Measurements from ENCODE around the gene SLAMF6. TPM values are rescaled to one million over a fixed set of nuclear protein-coding genes. Genes with fewer than 3 reads are reported as not detected.

Gene SLAMF6
- total and polyA plus RNA-seq, 2 donors from 2014 or later = 5.5 TPM; not detected in 1

DNA sequence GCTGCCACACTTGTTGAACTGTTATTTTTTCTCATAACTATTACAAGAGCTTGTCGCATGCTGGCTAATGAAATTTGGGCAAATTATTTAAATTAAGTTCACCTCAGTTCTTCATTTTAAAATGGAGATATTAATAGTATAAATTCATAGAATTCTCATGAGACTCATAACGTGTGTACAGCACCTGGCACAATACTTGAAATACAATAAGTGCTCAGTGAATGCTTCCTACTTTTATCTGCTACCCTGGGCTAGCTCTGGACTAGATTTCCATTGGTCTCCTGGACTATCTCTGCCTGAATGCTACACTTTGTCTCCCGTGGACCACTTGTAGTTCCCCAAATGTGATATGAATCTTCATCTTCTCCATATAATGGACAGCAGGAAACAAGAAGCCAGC is 919 bp downstream of the SLAMF6 start:
- Histone ChIP-seq H3K4me3 (ENCODE audit: low read length in 3 of 3) (no peak overlapping the region), H3K27ac (ENCODE audit: low read depth in 2 of 2, low read length in 2 of 2) (no peak overlapping the region), H3K27me3 (ENCODE audit: control insufficient read depth, insufficient read depth, low read length) (no peaks in the 10 kb centered on the region), H3K9ac (ENCODE audit: low read length in 3 of 3) (no peak overlapping the region), H3K36me3 (ENCODE audit: control insufficient read depth in 2 of 3, insufficient read depth in 3 of 3, low read length in 3 of 3) (no peaks in the 10 kb centered on the region), H3K4me1 (ENCODE audit: control insufficient read depth in 2 of 3, insufficient read depth in 2 of 3, low read depth in 1 of 3, low read length in 3 of 3) (no peaks in the 10 kb centered on the region), H3K9me3 (ENCODE audit: control insufficient read depth in 2 of 3, insufficient read depth in 1 of 3, low read length in 3 of 3) (no peaks in the 10 kb centered on the region)
- TF ChIP-seq, protein P1, sequence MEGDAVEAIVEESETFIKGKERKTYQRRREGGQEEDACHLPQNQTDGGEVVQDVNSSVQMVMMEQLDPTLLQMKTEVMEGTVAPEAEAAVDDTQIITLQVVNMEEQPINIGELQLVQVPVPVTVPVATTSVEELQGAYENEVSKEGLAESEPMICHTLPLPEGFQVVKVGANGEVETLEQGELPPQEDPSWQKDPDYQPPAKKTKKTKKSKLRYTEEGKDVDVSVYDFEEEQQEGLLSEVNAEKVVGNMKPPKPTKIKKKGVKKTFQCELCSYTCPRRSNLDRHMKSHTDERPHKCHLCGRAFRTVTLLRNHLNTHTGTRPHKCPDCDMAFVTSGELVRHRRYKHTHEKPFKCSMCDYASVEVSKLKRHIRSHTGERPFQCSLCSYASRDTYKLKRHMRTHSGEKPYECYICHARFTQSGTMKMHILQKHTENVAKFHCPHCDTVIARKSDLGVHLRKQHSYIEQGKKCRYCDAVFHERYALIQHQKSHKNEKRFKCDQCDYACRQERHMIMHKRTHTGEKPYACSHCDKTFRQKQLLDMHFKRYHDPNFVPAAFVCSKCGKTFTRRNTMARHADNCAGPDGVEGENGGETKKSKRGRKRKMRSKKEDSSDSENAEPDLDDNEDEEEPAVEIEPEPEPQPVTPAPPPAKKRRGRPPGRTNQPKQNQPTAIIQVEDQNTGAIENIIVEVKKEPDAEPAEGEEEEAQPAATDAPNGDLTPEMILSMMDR (IDR thresholded peaks at IDR 0.05; ENCODE audit: borderline replicate concordance, extremely low read depth, insufficient read depth) = no peak
- DNase-seq (no peak), FAIRE-seq (no peak)
- intact Hi-C loops (cut with DNase I) = no loop called here

DNA sequence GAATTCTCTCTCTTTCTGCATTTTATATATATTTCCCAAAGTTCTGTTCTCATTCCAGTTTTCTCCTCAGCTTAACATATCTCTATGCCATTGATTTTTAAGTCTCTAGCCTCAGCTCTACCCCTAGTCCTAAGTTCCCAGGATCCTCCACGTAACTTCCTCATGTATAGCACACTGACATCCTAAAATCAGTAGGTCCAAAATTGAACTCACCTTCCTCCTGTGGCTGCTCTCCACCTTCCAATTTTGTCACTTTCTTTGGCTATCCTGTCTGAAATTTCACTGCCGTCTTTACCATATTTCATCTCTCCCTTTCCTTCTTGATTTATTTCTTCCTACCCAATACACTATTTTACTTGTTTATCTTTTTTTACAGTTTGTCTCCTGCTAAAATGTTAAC is 1.5 kb downstream of the SLAMF6 start:
- no peak overlapping the region for H3K27ac ChIP-seq (ENCODE audit: low read depth in 2 of 2, low read length in 2 of 2)
- no peaks in the 10 kb centered on the region for H3K27me3 ChIP-seq (ENCODE audit: control insufficient read depth, insufficient read depth, low read length)
- H3K4me1 ChIP-seq (ENCODE audit: control insufficient read depth in 2 of 3, insufficient read depth in 2 of 3, low read depth in 1 of 3, low read length in 3 of 3) = no peaks in the 10 kb centered on the region
- no peaks in the 10 kb centered on the region for H3K9me3 ChIP-seq (ENCODE audit: control insufficient read depth in 2 of 3, insufficient read depth in 1 of 3, low read length in 3 of 3)
- DNase-seq (no peak), FAIRE-seq (no peak)
- no peak overlapping the region for H3K9ac ChIP-seq (ENCODE audit: low read length in 3 of 3)
- TF ChIP-seq, protein P1 (IDR thresholded peaks at IDR 0.05; ENCODE audit: borderline replicate concordance, extremely low read depth, insufficient read depth) = no peak
- H3K4me3 ChIP-seq (ENCODE audit: low read length in 3 of 3) = no peak overlapping the region
- intact Hi-C loops (cut with DNase I) = no loop called here
- H3K36me3 ChIP-seq (ENCODE audit: control insufficient read depth in 2 of 3, insufficient read depth in 3 of 3, low read length in 3 of 3) = no peaks in the 10 kb centered on the region

DNA sequence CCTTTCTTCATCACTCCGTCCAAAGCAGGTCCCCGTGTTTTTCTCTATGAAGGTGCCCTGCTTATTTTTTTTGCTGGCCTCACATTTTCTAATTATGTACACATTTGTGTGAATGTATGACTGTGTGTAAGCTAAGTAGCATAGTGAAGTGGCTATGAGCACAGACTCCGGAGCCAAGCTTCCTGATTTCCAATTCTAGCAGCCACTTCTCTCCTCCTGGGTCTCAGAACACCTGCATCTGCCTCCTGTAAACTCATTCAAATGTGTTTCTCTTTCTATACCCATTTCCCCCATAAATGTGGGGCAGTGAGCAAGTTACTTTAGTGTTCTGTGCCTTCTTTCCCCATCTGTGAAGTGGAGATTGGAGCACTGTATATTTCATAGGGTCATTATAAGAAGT is 2.1 kb downstream of the SLAMF6 start:
- DNase-seq (no peak), FAIRE-seq (no peak)
- intact Hi-C loops (cut with DNase I) = no loop called here
- H3K4me1 ChIP-seq (ENCODE audit: control insufficient read depth in 2 of 3, insufficient read depth in 2 of 3, low read depth in 1 of 3, low read length in 3 of 3) = no peaks in the 10 kb centered on the region
- H3K36me3 ChIP-seq (ENCODE audit: control insufficient read depth in 2 of 3, insufficient read depth in 3 of 3, low read length in 3 of 3) = no peaks in the 10 kb centered on the region
- H3K27ac ChIP-seq (ENCODE audit: low read depth in 2 of 2, low read length in 2 of 2) = no peak overlapping the region
- H3K9ac ChIP-seq (ENCODE audit: low read length in 3 of 3) = no peak overlapping the region
- TF ChIP-seq, protein P1 (IDR thresholded peaks at IDR 0.05; ENCODE audit: borderline replicate concordance, extremely low read depth, insufficient read depth) = no peak
- no peak overlapping the region for H3K4me3 ChIP-seq (ENCODE audit: low read length in 3 of 3)
- H3K9me3 ChIP-seq (ENCODE audit: control insufficient read depth in 2 of 3, insufficient read depth in 1 of 3, low read length in 3 of 3) = no peaks in the 10 kb centered on the region
- H3K27me3 ChIP-seq (ENCODE audit: control insufficient read depth, insufficient read depth, low read length) = no peaks in the 10 kb centered on the region

DNA sequence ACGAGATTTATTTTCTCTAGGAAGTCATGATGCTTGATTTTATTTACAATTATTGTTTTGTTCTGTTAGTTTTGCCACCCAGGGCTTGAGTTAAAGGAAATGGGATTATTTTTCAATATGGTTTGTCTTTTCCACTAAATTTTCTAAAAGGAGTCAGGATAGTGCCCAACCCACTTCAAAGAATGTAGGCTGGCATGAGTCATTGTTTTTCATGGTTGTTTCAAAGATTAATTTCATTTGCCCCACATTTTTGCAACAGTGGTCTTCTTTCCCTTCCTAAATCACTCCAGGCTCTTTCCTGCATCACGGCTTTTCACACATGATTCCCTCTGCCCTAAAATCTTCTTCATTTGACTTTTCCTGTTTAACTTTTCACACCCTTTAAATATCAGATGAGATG is 2.5 kb downstream of the SLAMF6 start:
- Histone ChIP-seq H3K4me1 (ENCODE audit: control insufficient read depth in 2 of 3, insufficient read depth in 2 of 3, low read depth in 1 of 3, low read length in 3 of 3) (no peaks in the 10 kb centered on the region), H3K4me3 (ENCODE audit: low read length in 3 of 3) (no peak overlapping the region), H3K36me3 (ENCODE audit: control insufficient read depth in 2 of 3, insufficient read depth in 3 of 3, low read length in 3 of 3) (no peaks in the 10 kb centered on the region), H3K9ac (ENCODE audit: low read length in 3 of 3) (no peak overlapping the region), H3K27ac (ENCODE audit: low read depth in 2 of 2, low read length in 2 of 2) (no peak overlapping the region), H3K27me3 (ENCODE audit: control insufficient read depth, insufficient read depth, low read length) (no peaks in the 10 kb centered on the region), H3K9me3 (ENCODE audit: control insufficient read depth in 2 of 3, insufficient read depth in 1 of 3, low read length in 3 of 3) (no peaks in the 10 kb centered on the region)
- DNase-seq (no peak), FAIRE-seq (no peak)
- TF ChIP-seq, protein P1 (IDR thresholded peaks at IDR 0.05; ENCODE audit: borderline replicate concordance, extremely low read depth, insufficient read depth) = no peak
- intact Hi-C loops (cut with DNase I) = no loop called here
